ENCODE results near the gene CALML5.

CALML5 gene

DNA sequence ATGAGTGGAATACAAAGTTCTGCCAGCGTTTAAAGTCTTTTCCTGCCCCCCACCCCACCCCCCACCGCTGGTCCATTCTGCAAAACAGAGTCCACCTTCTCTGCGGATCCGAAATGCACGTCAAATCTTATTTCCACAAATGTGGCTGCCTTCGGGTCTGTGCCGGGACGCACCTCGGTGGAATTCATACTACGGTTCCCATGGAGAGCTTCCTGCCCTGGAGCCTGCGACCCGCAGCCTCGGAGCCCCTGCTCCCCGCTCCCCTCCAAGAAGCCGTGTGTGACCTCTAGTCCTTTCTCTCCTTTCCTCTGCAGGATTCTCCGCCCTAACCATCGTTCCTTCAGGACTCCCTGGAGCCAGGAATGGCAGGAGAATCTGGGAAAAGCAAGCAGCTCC, 12.5 kb upstream of the CALML5 start:
- Histone ChIP-seq H3K4me1 (ENCODE audit: insufficient read depth, low read length) (no peaks in the 10 kb centered on the region), H3K27ac (ENCODE audit: low read depth, low read length) (no peak overlapping the region), H3K27me3 (ENCODE audit: control insufficient read depth in 1 of 2, insufficient read depth in 2 of 2, low read length in 2 of 2) (no peaks in the 10 kb centered on the region), H3K4me3 (ENCODE audit: low read depth in 1 of 2, low read length in 2 of 2) (no peak overlapping the region), H3K36me3 (ENCODE audit: insufficient read depth, low read length) (no peaks in the 10 kb centered on the region), H3K9me3 (ENCODE audit: low read length) (no peaks in the 10 kb centered on the region), H3K9ac (ENCODE audit: low read length) (no peak overlapping the region)

DNA sequence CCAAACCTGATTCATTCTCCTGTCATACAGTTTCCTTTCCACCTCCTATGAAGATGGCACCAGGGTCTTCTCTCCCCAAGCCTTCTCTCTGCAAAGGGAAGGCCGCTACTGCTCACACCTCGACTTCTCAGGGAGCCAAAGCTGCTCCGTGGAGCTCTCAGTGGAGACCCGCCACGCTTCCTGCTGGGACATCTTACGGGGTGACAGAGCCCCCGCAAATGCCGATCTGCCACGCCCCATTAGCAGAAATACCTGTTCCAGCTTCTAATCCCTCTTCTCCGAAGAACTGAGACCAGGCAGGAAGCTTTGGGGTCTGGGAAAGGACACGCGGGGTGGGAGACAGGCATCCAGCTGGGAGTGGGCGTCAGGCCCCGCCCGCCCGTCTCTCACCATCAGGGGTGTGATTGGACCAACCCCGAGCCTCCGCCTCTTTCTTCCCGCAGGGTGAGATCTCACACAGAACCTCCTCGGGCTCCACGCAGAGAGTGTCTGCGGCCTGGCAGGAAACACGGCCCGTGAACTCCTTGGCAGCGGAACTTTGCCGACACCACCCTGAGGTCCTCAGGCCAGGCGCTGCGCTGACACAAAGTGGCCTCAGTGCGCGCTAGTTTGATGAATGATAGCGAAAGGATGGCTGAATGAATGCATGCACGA, 12.0 kb upstream of the CALML5 start:
- Histone ChIP-seq H3K9me3 (ENCODE audit: low read length) (no peaks in the 10 kb centered on the region), H3K9ac (ENCODE audit: low read length) (no peak overlapping the region), H3K27ac (ENCODE audit: low read depth, low read length) (no peak overlapping the region), H3K27me3 (ENCODE audit: control insufficient read depth in 1 of 2, insufficient read depth in 2 of 2, low read length in 2 of 2) (no peaks in the 10 kb centered on the region), H3K4me3 (ENCODE audit: low read depth in 1 of 2, low read length in 2 of 2) (no peak overlapping the region), H3K4me1 (ENCODE audit: insufficient read depth, low read length) (no peaks in the 10 kb centered on the region), H3K36me3 (ENCODE audit: insufficient read depth, low read length) (no peaks in the 10 kb centered on the region)

DNA sequence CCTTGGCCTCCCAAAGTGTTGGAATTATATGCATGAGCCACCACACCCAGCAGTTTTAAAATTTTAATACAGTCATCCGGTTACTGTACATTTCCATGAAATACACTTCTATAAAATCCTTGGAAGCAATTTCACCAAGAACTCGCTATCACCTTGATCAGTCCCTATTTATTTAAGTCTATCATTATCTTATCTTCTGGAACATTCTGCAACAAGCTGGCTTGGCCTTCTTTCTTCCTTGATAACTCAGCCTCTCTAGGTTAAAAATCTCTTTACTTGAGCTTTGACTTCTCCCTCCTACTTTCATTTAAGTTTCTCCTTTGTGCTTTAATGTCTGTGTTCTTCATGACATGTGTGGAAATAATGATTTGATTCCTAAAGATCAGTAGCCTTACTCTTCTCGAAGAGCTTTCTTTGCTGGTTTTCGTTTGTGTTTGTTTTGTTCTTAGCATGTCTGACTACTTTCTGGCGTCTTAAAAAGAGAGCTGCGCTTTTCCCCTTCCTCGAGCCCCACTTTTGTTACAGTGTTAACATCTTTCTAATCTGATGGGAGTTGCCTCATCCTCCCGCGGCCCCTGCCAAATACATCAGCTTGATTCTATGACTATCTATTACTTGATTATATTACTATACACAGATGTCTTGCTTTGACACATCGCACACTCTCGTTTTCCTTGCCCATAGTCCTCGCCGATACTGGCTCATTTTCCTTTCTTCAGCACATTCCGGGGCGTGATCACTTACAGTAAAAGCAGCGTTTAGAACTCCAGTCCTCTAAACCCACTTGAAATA, 11.1 kb upstream of the CALML5 start:
- Histone ChIP-seq H3K4me3 (ENCODE audit: low read depth in 1 of 2, low read length in 2 of 2) (no peak overlapping the region), H3K27ac (ENCODE audit: low read depth, low read length) (no peak overlapping the region), H3K9me3 (ENCODE audit: low read length) (no peaks in the 10 kb centered on the region), H3K9ac (ENCODE audit: low read length) (no peak overlapping the region), H3K4me1 (ENCODE audit: insufficient read depth, low read length) (no peaks in the 10 kb centered on the region), H3K27me3 (ENCODE audit: control insufficient read depth in 1 of 2, insufficient read depth in 2 of 2, low read length in 2 of 2) (no peaks in the 10 kb centered on the region), H3K36me3 (ENCODE audit: insufficient read depth, low read length) (no peaks in the 10 kb centered on the region)

DNA sequence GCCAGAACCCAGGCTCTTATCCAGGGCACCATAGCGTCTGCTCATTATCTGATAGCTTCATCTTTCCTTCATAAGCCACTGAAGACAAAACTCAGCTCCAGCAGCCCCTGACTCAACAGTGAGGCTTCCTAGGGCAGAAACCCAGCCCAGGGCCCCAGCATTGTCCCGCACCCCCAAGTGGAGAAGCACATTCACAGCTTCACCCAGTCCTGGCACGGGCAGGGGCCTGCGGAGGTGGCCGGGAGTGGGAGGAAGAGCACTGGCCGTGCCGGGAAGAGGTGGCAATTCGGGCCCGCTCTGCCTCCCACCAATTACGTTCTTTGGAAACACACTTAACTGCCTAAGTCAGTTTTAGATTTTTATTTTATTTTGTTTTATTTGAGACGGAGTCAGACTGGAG, 10.3 kb upstream of the CALML5 start:
- no peaks in the 10 kb centered on the region for H3K4me1 ChIP-seq (ENCODE audit: insufficient read depth, low read length)

DNA sequence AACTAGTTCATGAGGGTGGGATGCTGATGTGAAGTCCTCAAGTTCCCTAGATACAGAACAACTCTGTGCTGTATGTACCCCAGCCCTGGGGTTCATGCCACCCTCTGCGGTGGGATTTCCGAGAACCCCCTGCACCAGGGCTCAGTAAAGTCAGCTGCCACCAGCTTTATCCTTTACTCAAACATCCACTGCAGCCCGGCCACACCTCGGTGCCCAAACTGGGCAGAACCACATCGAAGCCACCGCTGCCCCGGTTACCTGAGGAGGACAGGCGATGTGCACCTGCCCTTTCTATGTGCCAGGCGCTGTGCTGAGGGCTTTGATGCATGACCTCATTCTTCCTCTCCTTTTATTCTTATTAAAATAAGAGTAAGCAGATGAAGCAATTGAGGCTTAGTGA, 9.9 kb upstream of the CALML5 start:
- Histone ChIP-seq H3K9me3 (ENCODE audit: low read length) (no peaks in the 10 kb centered on the region), H3K27me3 (ENCODE audit: control insufficient read depth in 1 of 2, insufficient read depth in 2 of 2, low read length in 2 of 2) (no peaks in the 10 kb centered on the region), H3K4me1 (ENCODE audit: insufficient read depth, low read length) (no peaks in the 10 kb centered on the region), H3K4me3 (ENCODE audit: low read depth in 1 of 2, low read length in 2 of 2) (no peak overlapping the region), H3K27ac (ENCODE audit: low read depth, low read length) (no peak overlapping the region), H3K9ac (ENCODE audit: low read length) (no peak overlapping the region), H3K36me3 (ENCODE audit: insufficient read depth, low read length) (no peaks in the 10 kb centered on the region)

More for the DNA sequence above, 10.3 kb upstream of the CALML5 start:
- Histone ChIP-seq H3K27me3 (ENCODE audit: control insufficient read depth in 1 of 2, insufficient read depth in 2 of 2, low read length in 2 of 2) (no peaks in the 10 kb centered on the region), H3K9me3 (ENCODE audit: low read length) (no peaks in the 10 kb centered on the region), H3K9ac (ENCODE audit: low read length) (no peak overlapping the region), H3K4me3 (ENCODE audit: low read depth in 1 of 2, low read length in 2 of 2) (no peak overlapping the region), H3K36me3 (ENCODE audit: insufficient read depth, low read length) (no peaks in the 10 kb centered on the region), H3K27ac (ENCODE audit: low read depth, low read length) (no peak overlapping the region)

DNA sequence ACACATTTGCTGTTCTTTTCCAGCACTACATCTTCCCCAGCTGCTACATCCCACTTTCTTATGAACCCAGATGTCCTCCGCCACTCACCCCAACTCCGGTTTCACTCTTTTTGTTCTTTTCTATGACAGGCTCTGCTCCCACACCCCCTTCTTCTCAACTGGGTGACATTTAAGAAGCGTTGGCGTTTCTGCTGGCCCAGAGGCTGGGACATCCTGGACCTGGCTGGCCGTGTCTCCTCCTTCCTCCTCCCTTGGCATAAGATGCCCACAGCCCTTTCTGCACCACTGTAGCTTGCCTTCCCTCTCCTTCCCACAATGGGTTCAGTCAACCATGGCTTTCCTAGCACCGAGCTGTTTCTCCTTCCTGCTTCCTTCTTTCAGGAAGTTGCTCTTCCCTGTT, 9.4 kb upstream of the CALML5 start:
- no peaks in the 10 kb centered on the region for H3K27me3 ChIP-seq (ENCODE audit: control insufficient read depth in 1 of 2, insufficient read depth in 2 of 2, low read length in 2 of 2)
- no peaks in the 10 kb centered on the region for H3K4me1 ChIP-seq (ENCODE audit: insufficient read depth, low read length)
- H3K4me3 ChIP-seq (ENCODE audit: low read depth in 1 of 2, low read length in 2 of 2), result no peak overlapping the region
- no peak overlapping the region for H3K27ac ChIP-seq (ENCODE audit: low read depth, low read length)
- H3K9me3 ChIP-seq (ENCODE audit: low read length), result no peaks in the 10 kb centered on the region
- no peaks in the 10 kb centered on the region for H3K36me3 ChIP-seq (ENCODE audit: insufficient read depth, low read length)
- H3K9ac ChIP-seq (ENCODE audit: low read length), result no peak overlapping the region

DNA sequence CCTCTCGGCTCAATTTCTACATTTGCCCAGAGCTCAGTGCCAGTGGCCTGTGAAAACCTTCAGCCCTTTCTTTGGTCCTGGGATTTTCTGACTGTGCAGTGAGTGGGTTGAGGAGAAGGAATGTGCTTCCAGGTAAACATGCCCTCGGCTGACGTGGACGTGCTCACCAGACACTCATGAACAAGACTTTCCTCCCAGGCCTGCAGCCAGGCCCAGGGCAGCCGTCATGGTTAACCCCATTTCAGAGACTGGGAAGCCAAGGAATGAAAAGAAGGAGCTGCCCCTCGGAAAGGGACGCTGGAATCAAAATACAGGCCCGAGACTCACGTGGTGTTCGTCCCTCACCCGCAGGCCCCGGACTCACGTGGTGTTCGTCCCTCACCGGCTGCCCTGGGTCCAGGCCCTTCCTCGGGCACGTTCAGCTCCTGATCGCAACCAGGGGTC, 8.8 kb upstream of the CALML5 start:
- H3K4me1 ChIP-seq (ENCODE audit: insufficient read depth, low read length), result no peaks in the 10 kb centered on the region
- H3K36me3 ChIP-seq (ENCODE audit: insufficient read depth, low read length), result no peaks in the 10 kb centered on the region
- H3K4me3 ChIP-seq (ENCODE audit: low read depth in 1 of 2, low read length in 2 of 2), result no peak overlapping the region
- H3K27ac ChIP-seq (ENCODE audit: low read depth, low read length), result no peak overlapping the region
- no peaks in the 10 kb centered on the region for H3K27me3 ChIP-seq (ENCODE audit: control insufficient read depth in 1 of 2, insufficient read depth in 2 of 2, low read length in 2 of 2)
- H3K9me3 ChIP-seq (ENCODE audit: low read length), result no peaks in the 10 kb centered on the region
- H3K9ac ChIP-seq (ENCODE audit: low read length), result no peak overlapping the region

DNA sequence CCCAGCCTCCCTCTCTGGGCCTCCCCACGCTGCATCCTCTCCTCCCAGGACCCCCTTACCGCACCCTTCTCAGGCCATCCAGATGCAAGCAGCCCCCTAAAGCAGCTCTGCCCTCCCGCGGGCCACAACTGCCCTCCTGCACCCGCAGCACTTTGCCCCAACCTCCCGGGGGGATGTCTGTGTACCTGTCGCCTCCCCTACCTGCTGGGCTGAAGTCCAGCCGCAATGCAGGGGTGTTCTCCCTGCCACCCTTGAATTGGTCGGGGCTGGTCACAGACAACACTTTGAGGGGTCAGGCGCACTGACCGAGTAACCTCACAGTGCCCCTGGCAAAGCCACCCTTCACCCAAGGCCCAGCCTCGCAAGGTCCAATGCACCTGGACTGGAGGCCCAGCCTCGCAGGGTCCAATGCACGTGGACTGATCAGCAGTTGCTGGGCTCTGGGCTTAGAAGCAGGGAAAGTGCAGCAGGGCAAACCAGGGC, 8.3 kb upstream of the CALML5 start:
- no peaks in the 10 kb centered on the region for H3K27me3 ChIP-seq (ENCODE audit: control insufficient read depth in 1 of 2, insufficient read depth in 2 of 2, low read length in 2 of 2)
- no peaks in the 10 kb centered on the region for H3K4me1 ChIP-seq (ENCODE audit: insufficient read depth, low read length)
- H3K9me3 ChIP-seq (ENCODE audit: low read length), result no peaks in the 10 kb centered on the region
- H3K27ac ChIP-seq (ENCODE audit: low read depth, low read length), result no peak overlapping the region
- no peak overlapping the region for H3K9ac ChIP-seq (ENCODE audit: low read length)
- no peak overlapping the region for H3K4me3 ChIP-seq (ENCODE audit: low read depth in 1 of 2, low read length in 2 of 2)
- no peaks in the 10 kb centered on the region for H3K36me3 ChIP-seq (ENCODE audit: insufficient read depth, low read length)

DNA sequence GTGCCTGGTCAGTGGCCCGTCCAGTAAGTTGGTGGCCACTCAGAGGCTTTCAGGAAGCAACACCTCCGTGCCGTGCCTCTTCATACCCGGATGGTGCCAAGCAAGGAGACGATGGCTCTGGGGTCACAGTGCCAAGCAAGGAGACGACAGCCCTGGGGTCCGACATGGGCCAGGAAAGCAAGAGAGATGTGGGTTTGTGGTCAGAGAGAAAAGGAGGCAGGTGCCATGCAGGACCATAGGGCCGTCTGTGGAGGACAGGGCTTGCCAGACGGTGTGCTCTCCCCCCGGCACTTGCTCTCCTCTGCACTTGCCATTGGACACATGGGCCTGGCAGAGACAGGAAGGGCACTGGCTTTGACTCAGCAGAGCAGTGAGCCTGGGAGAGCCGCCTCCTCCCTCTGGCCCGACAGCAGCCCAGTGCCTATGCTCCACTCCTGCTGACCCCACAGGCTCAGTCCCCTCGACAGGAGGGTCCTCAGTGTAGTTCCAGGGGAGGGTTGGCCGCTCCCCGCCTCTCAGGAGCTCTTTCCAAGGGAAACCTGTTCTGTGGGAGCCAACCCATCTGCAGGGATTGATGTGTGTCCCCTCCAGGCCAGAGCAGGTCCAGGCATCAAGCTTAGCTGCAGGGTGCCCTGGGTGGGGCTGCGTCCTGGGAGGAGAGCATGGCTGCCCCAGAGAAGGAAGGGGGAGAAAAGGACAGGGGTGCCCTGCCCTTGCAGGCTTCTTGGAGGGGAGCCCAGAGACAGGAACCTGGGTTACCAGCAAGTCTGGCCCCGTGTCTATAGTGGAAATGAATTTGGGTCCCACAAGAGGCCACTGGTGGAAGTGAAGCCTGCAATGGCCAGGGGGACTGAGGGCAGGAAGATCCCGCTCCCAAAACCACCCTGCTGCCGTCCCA, 7.6 kb upstream of the CALML5 start:
- no peaks in the 10 kb centered on the region for H3K9me3 ChIP-seq (ENCODE audit: low read length)
- no peaks in the 10 kb centered on the region for H3K27me3 ChIP-seq (ENCODE audit: control insufficient read depth in 1 of 2, insufficient read depth in 2 of 2, low read length in 2 of 2)
- H3K9ac ChIP-seq (ENCODE audit: low read length), result no peak overlapping the region
- no peaks in the 10 kb centered on the region for H3K36me3 ChIP-seq (ENCODE audit: insufficient read depth, low read length)
- no peaks in the 10 kb centered on the region for H3K4me1 ChIP-seq (ENCODE audit: insufficient read depth, low read length)
- H3K27ac ChIP-seq (ENCODE audit: low read depth, low read length), result no peak overlapping the region
- no peak overlapping the region for H3K4me3 ChIP-seq (ENCODE audit: low read depth in 1 of 2, low read length in 2 of 2)

DNA sequence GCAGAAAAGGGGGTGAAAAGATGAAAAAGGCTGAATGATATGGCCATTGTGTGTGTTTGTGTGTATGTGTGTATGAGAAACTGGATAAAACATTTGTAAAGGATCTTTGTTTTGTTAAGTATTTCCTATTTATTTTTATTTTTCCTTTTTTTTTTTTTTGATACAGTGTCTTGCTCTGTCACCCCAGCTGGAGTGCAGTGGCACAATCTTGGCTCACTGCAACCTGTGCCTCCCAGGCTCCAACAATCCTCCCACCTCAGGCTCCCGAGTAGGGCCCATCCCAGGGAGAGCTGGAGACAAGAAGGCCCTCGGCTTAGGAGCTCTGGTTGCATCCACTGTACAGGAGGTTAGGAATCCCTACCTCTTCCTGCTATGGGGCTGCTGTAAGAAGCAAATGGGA, 6.9 kb upstream of the CALML5 start:
- Histone ChIP-seq H3K36me3 (ENCODE audit: insufficient read depth, low read length) (no peaks in the 10 kb centered on the region), H3K4me1 (ENCODE audit: insufficient read depth, low read length) (no peaks in the 10 kb centered on the region), H3K9ac (ENCODE audit: low read length) (no peak overlapping the region), H3K9me3 (ENCODE audit: low read length) (no peaks in the 10 kb centered on the region), H3K27me3 (ENCODE audit: control insufficient read depth in 1 of 2, insufficient read depth in 2 of 2, low read length in 2 of 2) (no peaks in the 10 kb centered on the region), H3K27ac (ENCODE audit: low read depth, low read length) (no peak overlapping the region), H3K4me3 (ENCODE audit: low read depth in 1 of 2, low read length in 2 of 2) (no peak overlapping the region)
